ENCODE results near the gene SLC38A4.

Gene SLC38A4

GRCh38 chr12:46725332-46725731 is 100.5 kb downstream of the SLC38A4 start:
- TF ChIP-seq MAX (IDR thresholded peaks at IDR 0.05) (no peak), YY1 (IDR thresholded peaks at IDR 0.05; ENCODE audit: low read depth) (no peak), CREB1 (IDR thresholded peaks at IDR 0.05; ENCODE audit: low read depth) (no peak), CEBPB (IDR thresholded peaks at IDR 0.05) (no peak), REST (IDR thresholded peaks at IDR 0.05; ENCODE audit: low read depth) (no peak), EGR1 (IDR thresholded peaks at IDR 0.05) (no peak), FOXM1 (IDR thresholded peaks at IDR 0.05; ENCODE audit: borderline replicate concordance, low read depth) (no peak), RAD21 (IDR thresholded peaks at IDR 0.05; ENCODE audit: low read depth) (no peak), TCF12 (IDR thresholded peaks at IDR 0.05; ENCODE audit: low read depth) (no peak), USF1 (IDR thresholded peaks at IDR 0.05) (no peak), TAF1 (IDR thresholded peaks at IDR 0.05; ENCODE audit: low read depth) (no peak), NFIC (IDR thresholded peaks at IDR 0.05) (no peak), TEAD4 (IDR thresholded peaks at IDR 0.05) (no peak), EP300 (IDR thresholded peaks at IDR 0.05; ENCODE audit: borderline replicate concordance) (no peak), ZBTB7A (IDR thresholded peaks at IDR 0.05; ENCODE audit: low read depth) (no peak)

- no peak for TF ChIP-seq EP300 (IDR thresholded peaks at IDR 0.05; ENCODE audit: borderline replicate concordance)
- no peak for TF ChIP-seq ZBTB7A (IDR thresholded peaks at IDR 0.05; ENCODE audit: low read depth)
- no peak for TF ChIP-seq MAX (IDR thresholded peaks at IDR 0.05)
- TF ChIP-seq TCF12 (IDR thresholded peaks at IDR 0.05; ENCODE audit: low read depth), result no peak
- no peak for TF ChIP-seq TEAD4 (IDR thresholded peaks at IDR 0.05)
- no peak for TF ChIP-seq USF1 (IDR thresholded peaks at IDR 0.05)
- TF ChIP-seq TAF1 (IDR thresholded peaks at IDR 0.05; ENCODE audit: low read depth), result no peak
- no peak for TF ChIP-seq RAD21 (IDR thresholded peaks at IDR 0.05; ENCODE audit: low read depth)
- TF ChIP-seq FOXM1 (IDR thresholded peaks at IDR 0.05; ENCODE audit: borderline replicate concordance, low read depth), result no peak
- no peak for TF ChIP-seq REST (IDR thresholded peaks at IDR 0.05; ENCODE audit: low read depth)
- no peak for TF ChIP-seq CEBPB (IDR thresholded peaks at IDR 0.05)
- TF ChIP-seq YY1 (IDR thresholded peaks at IDR 0.05; ENCODE audit: low read depth), result no peak
- TF ChIP-seq NFIC (IDR thresholded peaks at IDR 0.05), result no peak
- no peak for TF ChIP-seq CREB1 (IDR thresholded peaks at IDR 0.05; ENCODE audit: low read depth)
- no peak for TF ChIP-seq EGR1 (IDR thresholded peaks at IDR 0.05)
Measured at GRCh38 chr12:46723629-46724419, 102.0 kb downstream of the SLC38A4 start.

- TF ChIP-seq EGR1 (IDR thresholded peaks at IDR 0.05) (no peak), ZBTB7A (IDR thresholded peaks at IDR 0.05; ENCODE audit: low read depth) (no peak), REST (IDR thresholded peaks at IDR 0.05; ENCODE audit: low read depth) (no peak)
Measured at GRCh38 chr12:46722394-46723185, 103.2 kb downstream of the SLC38A4 start.

DNA sequence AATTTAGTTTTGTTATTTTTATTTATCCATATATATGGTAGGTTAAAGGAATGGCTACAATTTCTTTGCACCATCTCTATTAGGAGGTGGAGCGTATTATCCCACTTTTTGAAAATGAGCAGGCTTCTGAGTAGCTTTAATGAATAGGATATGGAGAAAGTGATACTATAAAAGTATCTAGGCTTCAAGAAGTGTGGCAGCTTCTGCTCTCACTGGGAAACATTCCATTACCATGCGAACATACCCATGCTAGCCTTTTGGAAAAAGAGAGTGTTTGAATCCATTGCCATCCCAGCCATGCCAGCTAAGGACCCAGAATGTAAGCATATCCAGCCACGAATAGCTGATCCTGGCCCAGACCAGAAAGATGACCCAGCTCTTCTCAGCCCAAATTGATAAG is 107.3 kb downstream of the SLC38A4 start:
- no peak for TF ChIP-seq RAD21 (IDR thresholded peaks at IDR 0.05; ENCODE audit: low read depth)
- no peak for TF ChIP-seq EP300 (IDR thresholded peaks at IDR 0.05; ENCODE audit: borderline replicate concordance)
- no peak for TF ChIP-seq YY1 (IDR thresholded peaks at IDR 0.05; ENCODE audit: low read depth)
- TF ChIP-seq NFIC (IDR thresholded peaks at IDR 0.05), result no peak
- TF ChIP-seq MAX (IDR thresholded peaks at IDR 0.05), result no peak
- TF ChIP-seq ZBTB7A (IDR thresholded peaks at IDR 0.05; ENCODE audit: low read depth), result no peak
- no peak for TF ChIP-seq TEAD4 (IDR thresholded peaks at IDR 0.05)
- no peak for TF ChIP-seq REST (IDR thresholded peaks at IDR 0.05; ENCODE audit: low read depth)
- no peak for TF ChIP-seq CREB1 (IDR thresholded peaks at IDR 0.05; ENCODE audit: low read depth)

Data from Ishikawa (cell line).